Stimulated activated CD8-positive, alpha-beta memory T cell treated with anti-CD3 and anti-CD28 coated beads, Interleukin-15, amount 100 ng/mL, for 48 hours (primary cell): ENCODE data around the gene TUBB6.

Source experiments
- DNase-seq, 2 donors: peaks; one replicate each; pipeline ENCODE4 v3.0.0-alpha.2; 2020; ENCODE audit warnings: low read depth in 2 of 2

The TUBB6 gene

GRCh38 chr18:12314591-12315305, 6.7 kb downstream of the TUBB6 start:
- no peak for DNase-seq

- DNase-seq = no peak
Measured at GRCh38 chr18:12315490-12315889, 7.4 kb downstream of the TUBB6 start.

GRCh38 chr18:12315911-12316310, 7.9 kb downstream of the TUBB6 start:
- no peak for DNase-seq

- no peak for DNase-seq
Measured at GRCh38 chr18:12317664-12318333, 9.8 kb downstream of the TUBB6 start.

GRCh38 chr18:12318334-12318697, 10.3 kb downstream of the TUBB6 start:
- DNase-seq = no peak

- no peak for DNase-seq
Measured at GRCh38 chr18:12318857-12319256, 10.8 kb downstream of the TUBB6 start.

GRCh38 chr18:12321333-12321732, 13.3 kb downstream of the TUBB6 start:
- no peak for DNase-seq

- DNase-seq = no peak
Measured at GRCh38 chr18:12324991-12325725, 17.1 kb downstream of the TUBB6 start.

GRCh38 chr18:12325726-12326245, 17.7 kb downstream of the TUBB6 start:
- no peak for DNase-seq

- no peak for DNase-seq
Measured at GRCh38 chr18:12326711-12327460, 18.8 kb downstream of the TUBB6 start.

GRCh38 chr18:12327510-12328178, 19.6 kb downstream of the TUBB6 start:
- peak; percentile 61 to 70 for DNase-seq

- DNase-seq = no peak
Measured at GRCh38 chr18:12328179-12328823, 20.3 kb downstream of the TUBB6 start.

- DNase-seq = no peak
Measured at GRCh38 chr18:12329125-12329698, 21.2 kb downstream of the TUBB6 start.

GRCh38 chr18:12330766-12331165, 22.7 kb downstream of the TUBB6 start:
- DNase-seq = no peak

- no peak for DNase-seq
Measured at GRCh38 chr18:12333506-12334290, 25.7 kb downstream of the TUBB6 start.

GRCh38 chr18:12334366-12334808, 26.3 kb downstream of the TUBB6 start:
- DNase-seq = no peak

- DNase-seq = no peak
Measured at GRCh38 chr18:12334863-12335262, 26.8 kb downstream of the TUBB6 start.

GRCh38 chr18:12335503-12335902, 27.5 kb downstream of the TUBB6 start:
- no peak for DNase-seq

GRCh38 chr18:12336171-12336613, 28.2 kb downstream of the TUBB6 start:
- no peak for DNase-seq
